H1 (cell line): ENCODE results near the gene CAV3.
"Not testable (repeated sequence)": the region's sequence is repeated elsewhere in the genome, so short reads cannot be mapped to it uniquely, and the experiment has no call there.

Experiments used
- CBX5 ChIP-seq: fragments of 300-800, 300-1000 bp; sonication (generic); IDR thresholded peaks from 2 replicates; pipeline ENCODE4 v1.7.1; 2016; ENCODE audit warnings: antibody characterized with exemption, low read length, low read depth
- CHD1 ChIP-seq: IDR thresholded peaks from 2 replicates; pipeline ENCODE4 v1.6.1; 2012; ENCODE audit warnings: low read depth, low read length, improper control_type of control experiment
- CTCF ChIP-seq, 3 experiments: IDR thresholded peaks; 1 replicate in 2 of 3; 2 replicates in 1 of 3; pipeline versions ENCODE4 v1.5.1 to v1.6.1; 2011; ENCODE audit warnings: low read length in 3 of 3, mild to moderate bottlenecking in 3 of 3, inconsistent platforms in 2 of 3, low read depth in 1 of 3, moderate library complexity in 1 of 3; ENCODE audit not compliant: insufficient read depth in 1 of 3; ENCODE audit errors: control extremely low read depth in 1 of 3
- EP300 ChIP-seq, 2 experiments: IDR thresholded peaks; 1 replicate in 1 of 2; 2 replicates in 1 of 2; pipeline ENCODE4 v1.6.1; 2011 to 2012; ENCODE audit warnings: low read depth in 2 of 2, low read length in 2 of 2, mild to moderate bottlenecking in 2 of 2, borderline replicate concordance in 1 of 2, inconsistent platforms in 1 of 2, moderate library complexity in 1 of 2
- EZH2 ChIP-seq: fragments of 200-600 bp; sonication (generic); IDR thresholded peaks from 2 replicates; pipeline ENCODE4 v1.7.1; 2012; ENCODE audit warnings: low read depth, mild to moderate bottlenecking, moderate library complexity, low read length, inconsistent platforms; ENCODE audit not compliant: severe bottlenecking
- JUN ChIP-seq: IDR thresholded peaks from 2 replicates; pipeline ENCODE4 v1.6.1; 2011; ENCODE audit warnings: low read depth, mild to moderate bottlenecking, improper control_type of control experiment, low read length
- JUND ChIP-seq: IDR thresholded peaks from 2 replicates; pipeline ENCODE4 v1.6.1; 2011; ENCODE audit warnings: mild to moderate bottlenecking, improper control_type of control experiment, low read length
- MAX ChIP-seq: IDR thresholded peaks from 2 replicates; pipeline ENCODE4 v1.6.1; 2012; ENCODE audit warnings: inconsistent platforms
- POLR2AphosphoS5 ChIP-seq: IDR thresholded peaks from 2 replicates; pipeline ENCODE4 v1.6.1; 2011; ENCODE audit warnings: low read depth, low read length
- RXRA ChIP-seq: IDR thresholded peaks from 2 replicates; pipeline ENCODE4 v1.6.1; 2011; ENCODE audit warnings: low read depth, mild to moderate bottlenecking, low read length, moderate library complexity; ENCODE audit not compliant: insufficient read depth
- SP1 ChIP-seq: IDR thresholded peaks from 2 replicates; pipeline ENCODE4 v1.6.1; 2011; ENCODE audit warnings: low read depth, low read length
- TAF7 ChIP-seq: optimal IDR thresholded peaks from 2 replicates; pipeline ENCODE3; 2011; ENCODE audit warnings: low read depth, mild to moderate bottlenecking, inconsistent platforms, low read length, moderate library complexity, borderline replicate concordance
- USF2 ChIP-seq: IDR thresholded peaks from 2 replicates; pipeline ENCODE4 v1.6.1; 2011; ENCODE audit warnings: low read length, improper control_type of control experiment
- ZNF274 ChIP-seq: IDR thresholded peaks from 2 replicates; pipeline ENCODE4 v1.7.0; 2012; ENCODE audit warnings: low read length, borderline replicate concordance; ENCODE audit errors: extremely low read depth

DNA sequence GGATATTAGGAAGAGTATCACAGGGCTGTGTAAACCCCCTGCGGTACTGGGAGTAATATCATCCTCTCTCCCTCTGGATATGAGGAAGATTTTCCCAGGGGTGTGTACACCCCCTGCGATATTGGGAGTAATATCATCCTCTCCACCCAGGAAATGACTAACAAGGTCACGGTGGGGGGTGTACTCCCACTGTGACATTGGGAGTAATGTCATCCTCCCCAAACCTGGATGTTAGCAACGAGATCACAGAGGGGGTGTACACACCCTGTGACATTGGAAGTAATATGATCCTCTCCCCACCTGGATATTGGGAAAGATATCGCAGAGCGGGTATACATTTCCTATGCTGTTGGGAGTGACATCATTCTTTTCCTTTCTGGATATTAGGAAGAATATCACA lies 48.6 kb upstream of the CAV3 start:
- TF ChIP-seq JUN; CTCF (IDR thresholded peaks at IDR 0.05; ENCODE audit: control extremely low read depth in 1 of 3, insufficient read depth in 1 of 3, low read depth in 1 of 3, low read length in 3 of 3); MAX; POLR2AphosphoS5; CBX5; EP300 (IDR thresholded peaks at IDR 0.05; ENCODE audit: borderline replicate concordance in 1 of 2, low read depth in 2 of 2, low read length in 2 of 2); SP1; RXRA; EZH2; TAF7; ZNF274; CHD1; JUND; USF2: not testable (repeated sequence)
